HK-2 (cell line): ENCODE data around the gene POLR3GL.
"Not testable (repeated sequence)": the region's sequence is repeated elsewhere in the genome, so short reads cannot be mapped to it uniquely, and the experiment has no call there.

Experiments
- DNase-seq: peaks from one replicate; pipeline ENCODE4 v3.0.0-alpha.2; 2018; ENCODE audit not compliant: unreplicated experiment

The POLR3GL gene

DNA sequence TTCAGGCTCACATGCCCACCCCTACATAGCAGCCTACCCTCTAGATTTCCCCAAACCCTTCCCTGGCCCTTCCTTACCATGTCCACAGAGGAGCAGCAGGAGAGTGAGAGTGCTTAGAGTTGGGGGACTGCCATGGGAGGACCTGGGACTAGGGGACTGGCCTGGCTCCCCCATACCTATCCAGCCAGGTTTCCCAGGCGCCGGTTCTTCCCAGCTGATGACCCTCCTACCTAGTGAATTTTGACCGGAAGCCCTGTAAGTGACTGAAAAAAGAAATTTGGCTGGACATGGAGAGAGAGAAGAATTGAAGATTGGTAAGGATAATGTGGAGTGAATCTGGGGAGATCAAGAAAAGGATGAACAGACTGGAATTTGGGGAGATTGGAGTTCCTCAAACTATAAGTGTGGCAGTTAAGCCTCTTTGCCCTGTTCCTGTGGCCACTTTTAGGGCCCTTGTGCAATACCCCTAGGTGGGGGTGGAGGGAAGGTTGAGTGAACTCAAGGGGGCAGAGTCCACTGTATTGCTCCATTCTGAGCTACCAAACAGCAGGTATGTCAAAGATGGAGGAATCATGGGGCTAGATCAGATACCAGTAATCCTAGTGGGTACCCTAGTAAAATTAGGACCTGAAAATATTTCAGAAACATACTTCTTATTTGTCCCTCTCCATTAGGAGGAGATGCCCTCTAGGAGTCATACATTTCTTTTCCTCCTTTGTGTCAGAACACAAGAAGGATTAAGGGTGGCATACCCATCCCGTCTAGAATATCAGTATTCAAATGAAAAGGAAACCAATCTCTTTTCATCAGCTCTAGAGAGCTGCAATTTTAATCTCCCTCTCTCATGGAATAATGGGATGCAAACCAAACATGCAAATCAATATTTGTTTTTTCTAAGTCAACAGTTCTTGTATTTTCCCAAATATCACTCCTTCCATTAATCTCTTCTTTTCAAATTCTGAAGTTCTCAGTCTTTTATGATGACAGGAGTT, 55.9 kb downstream of the POLR3GL start:
- no peak for DNase-seq

DNA sequence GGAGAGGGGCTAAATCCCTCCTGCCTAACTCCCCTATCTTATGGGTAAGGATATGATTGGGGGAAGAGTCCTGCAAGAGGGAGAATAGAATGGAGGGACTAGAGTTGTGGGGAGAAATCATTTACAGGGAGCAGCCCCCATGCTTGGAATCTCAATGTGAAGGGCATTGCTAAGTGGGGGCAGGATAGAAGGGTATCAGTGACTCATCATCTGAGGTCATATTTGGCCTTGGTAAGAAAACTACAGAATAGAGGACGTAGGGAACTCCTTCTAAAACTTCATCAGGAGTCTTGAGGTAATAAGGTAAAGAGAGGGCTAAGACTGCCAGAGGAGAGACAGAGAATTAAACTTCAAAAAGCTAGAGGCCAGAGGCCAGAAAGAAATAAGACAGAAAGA, 56.6 kb downstream of the POLR3GL start:
- DNase-seq = no peak

DNA sequence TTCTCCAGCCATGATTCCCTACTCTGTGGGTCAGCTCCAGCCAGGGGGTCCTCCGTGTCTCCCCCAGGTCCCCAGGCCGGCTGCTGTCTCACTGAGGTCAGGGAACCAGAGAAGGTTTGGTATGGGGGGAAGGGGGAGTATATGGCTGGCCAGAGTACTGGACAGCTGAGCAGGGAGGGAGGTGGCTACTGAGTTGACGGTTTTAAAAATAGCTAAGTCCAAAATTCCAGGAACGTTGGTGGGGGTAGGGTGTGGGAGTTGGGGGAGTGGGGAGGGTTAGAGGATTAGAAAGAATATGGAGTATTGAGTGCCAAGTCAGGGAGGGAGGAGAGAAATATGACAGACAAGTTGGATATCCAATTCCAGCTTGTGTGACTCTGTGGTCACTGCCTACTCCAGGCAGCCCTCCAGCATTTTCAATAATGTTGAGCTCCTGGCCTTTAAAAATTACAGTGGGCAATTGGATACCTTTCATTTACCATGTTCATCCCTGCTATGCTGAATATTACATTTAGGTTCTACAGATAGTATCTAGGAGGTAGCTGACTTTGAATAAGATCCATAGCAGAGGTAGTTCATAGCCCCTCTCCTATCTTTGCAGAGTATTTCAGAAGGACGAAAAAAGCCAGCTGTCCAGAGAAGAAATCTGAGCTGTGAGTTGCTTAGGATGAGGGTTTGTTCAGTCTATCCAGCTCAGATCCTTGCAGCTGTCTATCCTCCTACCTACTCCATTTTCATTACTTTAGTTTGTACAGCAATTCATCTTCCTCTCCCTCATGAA, 57.3 kb downstream of the POLR3GL start, which contains the start of gene HJV:
HJV (minus strand) TSS at position 114 of the 781 bp plus-strand sequence. CDS start 1,504 bp downstream, outside the sequence.
- no peak for DNase-seq

DNA sequence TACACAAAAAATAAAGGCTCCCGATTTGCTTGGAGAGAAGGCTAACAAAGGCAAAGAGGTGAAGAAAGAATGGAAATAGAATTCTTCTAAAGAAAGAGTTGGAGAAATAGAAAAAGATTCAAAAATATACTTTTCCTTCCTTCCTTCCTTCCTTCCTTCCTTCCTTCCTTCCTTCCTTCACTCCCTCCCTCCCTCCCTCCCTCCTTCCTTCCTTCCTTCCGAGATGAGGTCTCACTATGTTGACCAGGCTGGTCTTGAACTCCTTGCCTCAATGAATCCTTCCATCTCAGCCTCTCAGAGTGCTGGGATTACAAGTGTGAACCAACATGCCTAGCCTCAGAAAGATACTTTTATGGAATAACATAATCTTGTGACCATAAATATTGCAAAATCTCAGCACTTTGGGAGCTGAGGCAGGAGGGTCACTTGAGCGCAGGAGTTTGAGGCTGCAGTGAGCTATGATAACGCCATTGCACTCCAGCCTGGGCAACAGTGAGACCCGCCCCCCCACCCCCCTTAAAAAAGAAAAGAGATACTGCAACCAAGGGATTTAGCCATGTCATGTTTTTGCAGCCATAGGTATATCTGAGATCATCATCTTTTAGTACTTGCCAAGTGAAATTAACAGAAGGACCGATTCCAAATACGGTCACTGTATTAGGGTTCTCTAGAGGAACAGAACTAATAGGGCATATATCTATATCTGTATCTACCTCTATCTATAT, 58.1 kb downstream of the POLR3GL start:
- no peak for DNase-seq

DNA sequence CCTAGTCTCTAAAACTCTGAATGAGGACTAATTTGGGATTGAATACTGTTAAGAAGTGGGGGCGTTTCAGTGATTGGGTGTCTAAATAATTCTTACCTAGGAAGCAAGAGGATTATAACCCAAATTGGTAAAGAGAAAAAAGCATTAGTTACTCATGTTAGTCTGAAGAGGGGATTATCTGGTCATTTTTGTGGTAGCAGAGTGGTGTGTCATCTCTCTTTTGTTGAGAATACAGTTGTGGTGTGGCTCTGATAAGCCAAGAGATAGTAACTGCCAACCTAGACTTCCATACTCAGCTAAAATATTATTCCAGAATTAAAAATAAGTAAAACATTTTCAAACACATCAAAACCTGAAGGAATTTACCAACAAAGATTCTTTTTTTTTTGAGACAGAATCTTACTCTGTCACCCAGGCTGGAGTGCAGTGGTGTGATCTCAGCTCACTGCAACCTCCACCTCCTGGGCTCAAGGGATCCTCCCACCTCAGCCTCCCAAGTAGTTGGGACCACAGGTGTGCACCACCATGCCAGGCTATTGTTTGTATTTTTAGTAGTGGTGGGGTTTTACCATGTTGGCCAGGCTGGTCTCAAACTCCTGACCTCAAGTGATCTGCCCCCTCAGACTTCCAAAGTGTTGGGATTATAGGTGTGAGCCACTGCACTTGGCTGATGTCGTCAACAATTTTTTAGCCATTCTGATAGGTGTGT, 61.5 kb downstream of the POLR3GL start:
- DNase-seq = not testable (repeated sequence)

DNA sequence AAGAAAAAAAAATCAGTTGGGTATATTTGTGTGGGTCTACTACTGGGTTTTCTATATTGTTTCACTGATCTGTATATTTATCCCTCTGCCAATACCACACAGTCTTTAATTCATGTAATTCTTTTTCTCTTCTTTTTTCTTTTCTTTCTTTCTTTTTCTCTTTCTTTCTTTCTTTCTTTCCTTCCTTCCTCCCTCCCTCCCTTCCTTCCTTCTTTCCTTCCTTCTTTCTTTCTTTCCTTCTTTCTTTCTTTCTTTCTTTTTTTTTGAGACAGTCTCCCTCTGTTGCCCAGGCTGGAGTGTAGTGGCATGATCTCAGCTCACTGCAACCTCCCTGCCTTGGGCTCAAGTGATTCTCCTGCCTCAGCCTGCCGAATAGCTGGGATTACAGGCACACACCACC, 62.2 kb downstream of the POLR3GL start:
- DNase-seq = not testable (repeated sequence)
